HG02840 (cell line): Measurements from ENCODE around the gene KCNQ5.

Experiments used
- ATAC-seq: cut with Tn5 transposase; IDR thresholded peaks from one replicate; pipeline ENCODE4 v1.9.1; 2021; ENCODE audit warnings: mild to moderate bottlenecking, moderate library complexity, moderate number of reproducible peaks; ENCODE audit not compliant: unreplicated experiment, low FRiP score

Gene KCNQ5

DNA sequence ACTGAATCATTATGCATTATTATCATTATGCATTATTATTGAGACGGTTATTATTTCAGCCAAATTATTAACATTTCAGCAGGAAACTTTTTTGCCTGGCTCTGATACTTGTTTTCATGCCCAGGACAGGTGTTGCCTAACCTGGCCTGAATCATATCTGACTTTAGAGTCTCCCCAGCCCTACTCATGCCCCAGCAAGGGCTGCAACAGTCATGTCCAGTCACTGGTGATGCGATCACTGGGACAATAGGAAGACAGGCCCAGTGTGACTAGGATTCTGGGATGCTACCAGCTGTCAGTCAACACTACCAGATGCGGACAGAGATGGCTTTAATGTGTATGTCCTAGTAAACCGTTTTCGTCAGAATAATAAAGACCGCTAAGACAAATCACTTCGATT, 318.4 kb downstream of the KCNQ5 start:
- no peak for ATAC-seq

DNA sequence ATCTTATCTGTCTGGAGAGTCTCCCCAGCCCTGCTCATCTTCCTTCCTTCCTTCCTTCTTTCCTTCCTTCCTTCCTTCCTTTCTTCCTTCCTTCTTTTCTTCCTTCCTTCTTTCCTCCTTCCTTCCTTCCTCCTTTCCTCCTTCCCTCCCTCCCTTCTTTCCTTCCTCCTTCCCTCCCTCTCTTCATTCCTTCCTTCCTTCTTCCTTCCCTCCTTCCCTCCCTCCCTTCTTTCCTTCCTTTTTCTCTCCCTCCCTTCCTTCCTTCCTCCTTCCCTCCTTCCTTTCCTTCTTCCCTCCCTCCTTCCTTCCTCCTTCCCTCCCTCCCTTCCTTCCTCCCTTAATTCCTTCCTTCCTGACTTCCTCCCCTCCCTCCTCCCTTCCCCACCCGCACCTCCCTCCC, 319.4 kb downstream of the KCNQ5 start:
- no peak for ATAC-seq

DNA sequence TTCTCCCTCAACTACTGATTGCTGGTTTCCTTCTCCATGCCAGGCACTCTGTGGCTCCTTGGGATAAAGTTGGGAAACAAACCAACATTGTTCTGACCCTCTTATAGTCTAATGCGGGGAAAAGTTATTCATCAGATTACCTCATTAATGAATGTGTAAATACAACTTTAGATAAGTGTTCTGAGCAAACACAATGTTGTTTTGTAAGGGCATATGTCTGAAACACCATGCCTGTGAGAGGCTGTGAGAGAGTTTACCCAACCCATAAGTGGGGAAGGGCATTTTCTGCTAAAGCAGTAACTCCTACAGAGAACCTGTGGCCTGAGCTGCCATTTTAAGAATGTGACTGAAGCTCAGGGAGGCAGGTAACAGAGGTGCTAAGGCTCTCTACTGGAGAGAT, 319.9 kb downstream of the KCNQ5 start:
- no peak for ATAC-seq

DNA sequence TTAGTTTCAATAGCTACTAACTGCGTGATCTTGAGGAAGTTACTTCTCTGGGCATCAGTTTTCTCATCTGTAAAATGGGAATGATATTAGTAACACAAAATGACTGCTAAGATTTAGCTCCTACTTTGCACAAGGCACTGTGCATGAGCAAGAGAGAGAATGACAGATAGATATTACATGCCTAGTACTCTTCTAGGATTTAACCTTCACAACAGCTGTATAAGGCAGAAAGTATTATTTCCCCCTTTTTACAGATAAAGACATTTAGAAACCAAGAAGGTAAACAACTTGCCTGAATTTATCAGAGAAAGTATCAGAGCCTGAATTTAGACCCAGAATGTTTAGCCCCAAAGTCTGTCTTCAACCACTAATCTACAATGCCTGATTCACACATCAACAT, 321.8 kb downstream of the KCNQ5 start:
- no peak for ATAC-seq

DNA sequence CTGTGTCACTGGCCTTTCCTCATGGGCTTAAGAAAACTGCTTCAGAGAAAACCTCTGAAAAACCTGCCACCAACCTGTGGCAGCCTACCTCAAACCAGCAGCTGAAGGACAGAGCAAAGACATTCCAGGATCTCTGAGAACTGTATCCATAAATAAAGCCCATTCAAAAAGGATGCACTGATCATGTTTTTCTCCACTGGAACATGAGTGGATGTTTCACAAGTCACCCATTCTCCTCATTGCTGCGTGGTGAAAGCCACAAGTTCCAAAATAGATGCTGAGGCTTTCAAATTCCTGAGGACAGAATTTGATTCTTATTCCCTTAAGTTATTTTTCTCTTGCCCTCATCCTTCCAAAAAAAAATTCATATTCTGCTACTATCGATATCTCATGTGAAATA, 322.8 kb downstream of the KCNQ5 start:
- ATAC-seq = no peak

DNA sequence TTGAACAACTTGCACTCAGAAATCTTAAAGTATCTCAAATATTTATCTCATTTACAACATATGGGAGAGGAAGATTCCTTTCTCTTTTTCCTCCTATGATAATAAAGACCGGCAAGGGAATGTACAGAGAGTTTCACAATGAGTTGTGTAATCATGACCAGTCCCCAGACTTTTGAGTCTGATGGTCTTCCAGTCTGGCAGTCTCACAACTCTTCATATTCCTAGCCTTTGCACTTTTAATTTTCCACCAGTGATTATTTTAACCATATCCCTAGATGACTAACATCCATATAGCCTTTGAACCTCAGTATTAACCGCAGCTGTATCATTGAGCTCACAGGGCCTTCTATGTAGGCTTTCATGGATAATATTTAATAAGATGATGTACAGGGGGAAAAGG, 324.9 kb downstream of the KCNQ5 start:
- no peak for ATAC-seq

DNA sequence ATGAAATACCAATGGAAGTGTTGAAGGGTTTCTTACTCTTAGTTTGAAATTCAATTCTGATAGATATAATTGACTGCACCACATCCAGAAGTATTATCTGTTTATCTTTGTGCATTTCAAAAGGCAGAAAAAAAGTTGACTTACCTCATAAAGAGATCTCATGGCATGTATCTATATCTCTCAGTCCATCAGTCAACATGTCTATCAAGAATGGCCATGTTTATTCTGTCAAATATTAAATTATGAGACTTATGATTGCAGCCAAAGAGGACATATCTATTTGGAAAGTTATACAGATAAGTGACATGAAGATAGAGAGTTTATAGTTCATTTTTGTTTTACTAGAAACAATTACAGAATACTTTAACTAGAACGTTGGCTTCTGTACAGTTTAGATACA, 325.7 kb downstream of the KCNQ5 start:
- ATAC-seq = no peak

DNA sequence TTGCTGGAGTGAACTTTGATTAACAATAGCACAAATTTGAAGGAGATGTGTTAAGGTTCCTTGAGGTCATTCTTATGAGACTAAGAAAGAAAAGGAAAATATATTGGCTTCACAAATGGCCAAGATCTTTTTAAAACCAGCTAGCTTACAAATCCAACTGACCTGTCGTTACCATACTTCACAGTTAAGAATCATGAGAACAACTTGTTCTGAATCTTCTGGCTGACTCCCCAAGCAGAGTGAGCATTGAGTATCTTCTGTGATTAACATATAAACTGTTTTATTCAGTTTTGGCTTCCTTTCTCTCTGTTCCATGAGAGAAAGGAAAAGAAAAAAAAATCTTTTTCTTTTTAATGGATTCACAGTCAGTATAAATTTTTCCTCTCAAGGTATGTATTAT, 326.3 kb downstream of the KCNQ5 start:
- ATAC-seq = no peak

DNA sequence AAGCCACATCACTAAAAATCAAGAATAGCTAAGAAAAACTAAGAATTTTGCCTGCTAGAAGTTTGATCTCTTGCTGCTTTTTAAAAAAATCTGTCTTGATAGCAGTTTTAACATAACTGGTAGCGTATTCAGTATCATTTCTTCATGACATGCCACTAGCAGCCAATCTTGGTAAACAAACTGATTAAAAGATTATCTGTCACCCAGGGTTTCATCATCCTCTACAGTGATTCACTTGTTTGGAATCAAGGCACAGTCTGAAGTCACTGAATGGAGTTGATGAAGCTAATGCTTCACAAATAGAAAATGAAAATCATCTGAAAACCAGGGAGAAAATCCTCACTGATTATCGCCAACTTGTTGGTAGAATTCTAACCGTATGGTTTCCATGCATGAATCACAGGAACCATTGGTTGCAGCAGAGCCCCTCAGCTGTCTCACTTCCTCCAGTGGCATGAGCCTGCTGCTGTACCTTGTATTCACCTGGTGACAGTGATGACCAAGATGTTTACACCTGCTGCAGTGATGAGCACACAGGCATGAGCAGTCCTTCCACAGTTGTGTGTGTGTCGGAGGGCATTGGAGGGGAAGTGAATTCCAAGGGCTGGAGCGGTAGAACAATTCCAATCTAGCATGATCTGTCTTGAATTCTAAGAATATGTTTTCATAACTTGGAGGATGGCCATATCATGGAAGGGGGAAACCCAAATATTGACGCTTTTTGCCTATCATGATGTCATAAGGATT, 328.4 kb downstream of the KCNQ5 start:
- no peak for ATAC-seq

DNA sequence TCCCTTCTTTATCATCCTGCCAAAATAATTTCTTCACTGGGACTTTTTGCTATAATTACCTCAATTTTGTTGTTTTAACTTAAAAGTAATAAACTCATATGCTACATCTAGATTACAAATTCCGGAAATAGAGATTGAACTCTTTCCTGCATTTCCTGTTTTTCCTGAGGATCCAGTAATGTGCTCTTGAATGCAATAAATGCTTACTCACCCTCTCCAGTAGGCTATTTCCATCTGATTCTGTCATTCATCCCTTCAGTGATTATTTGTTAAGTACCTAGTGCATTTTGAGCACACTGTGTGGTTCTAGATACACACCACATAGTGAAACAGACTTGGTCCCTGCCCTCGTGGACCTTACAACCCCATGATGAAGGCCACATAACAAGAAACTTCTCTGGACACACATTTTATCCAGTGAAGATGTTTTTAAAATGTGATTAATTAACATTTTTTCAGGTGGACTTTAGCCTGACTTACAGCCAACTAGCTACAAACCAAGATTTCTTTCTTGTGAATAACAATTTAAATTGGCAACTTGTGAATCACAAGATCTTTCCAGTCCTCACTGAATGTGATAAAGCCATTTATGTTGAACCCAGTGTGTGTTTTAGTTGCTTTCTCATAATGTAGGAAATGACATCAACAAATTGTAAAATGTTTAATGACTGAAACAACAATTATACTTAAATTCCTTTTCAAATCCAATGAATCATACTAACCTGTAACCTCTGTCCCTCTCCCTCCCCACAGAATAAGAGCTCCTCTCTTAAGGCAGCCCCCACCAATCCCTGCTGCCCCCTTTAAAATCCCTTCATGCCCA, 331.2 kb downstream of the KCNQ5 start:
- ATAC-seq = no peak

DNA sequence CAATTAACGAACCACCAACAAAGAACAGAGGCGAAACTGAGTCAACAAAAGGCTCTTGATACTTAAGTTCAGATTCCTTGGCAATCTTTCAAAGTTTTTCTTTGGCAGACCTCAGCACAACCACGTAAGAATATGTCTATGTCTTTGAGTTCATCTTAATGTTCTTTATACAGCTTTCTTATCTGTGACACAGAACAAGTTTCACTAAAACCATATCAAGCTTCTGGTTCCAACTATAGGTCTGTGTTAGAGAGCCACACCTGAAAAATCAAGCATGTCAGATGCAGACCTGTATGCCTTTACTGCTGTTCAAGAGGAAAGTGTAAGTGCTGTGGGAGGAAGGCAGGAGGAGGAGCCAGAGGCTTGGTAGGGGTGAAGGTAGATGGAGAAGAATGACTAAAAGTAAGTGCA, 332.1 kb downstream of the KCNQ5 start:
- no peak for ATAC-seq

DNA sequence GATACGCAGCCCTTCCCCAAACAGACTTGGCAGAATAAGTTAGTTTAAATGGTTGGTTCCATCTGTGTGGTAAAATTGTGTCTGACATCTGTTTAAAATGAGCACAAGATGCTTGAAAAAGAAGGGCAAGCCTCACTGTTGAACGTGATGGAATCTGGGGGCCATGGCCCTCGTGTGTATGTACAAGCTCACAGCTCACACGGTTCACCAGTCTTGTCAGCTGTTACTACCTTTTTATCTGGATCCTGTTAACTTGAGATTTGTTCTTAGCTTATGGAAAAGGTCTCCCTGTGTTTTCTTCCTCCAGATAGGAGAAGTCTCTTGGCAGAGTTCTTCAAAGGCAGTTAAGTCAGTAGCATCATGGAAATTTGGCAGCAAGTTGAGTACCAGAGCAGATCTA, 332.9 kb downstream of the KCNQ5 start:
- no peak for ATAC-seq

DNA sequence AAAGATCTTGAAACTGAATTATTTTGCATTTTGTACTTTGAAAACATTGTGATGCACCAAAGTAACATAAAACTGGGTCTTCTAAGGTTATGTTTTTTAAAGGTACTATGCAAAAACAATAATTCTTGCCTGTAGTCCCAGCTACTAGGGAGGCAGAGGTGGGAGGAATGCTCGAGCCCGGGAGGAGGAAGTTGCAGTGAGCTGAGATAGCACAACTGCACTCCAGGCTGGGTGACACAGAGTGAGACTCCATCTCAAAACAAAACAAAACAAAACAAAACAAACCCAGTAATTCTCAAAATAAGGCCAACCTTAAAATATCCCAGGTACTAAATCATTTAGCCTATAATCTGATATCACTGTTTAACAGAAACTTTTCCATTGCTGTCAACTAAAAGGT, 333.8 kb downstream of the KCNQ5 start:
- ATAC-seq = no peak

DNA sequence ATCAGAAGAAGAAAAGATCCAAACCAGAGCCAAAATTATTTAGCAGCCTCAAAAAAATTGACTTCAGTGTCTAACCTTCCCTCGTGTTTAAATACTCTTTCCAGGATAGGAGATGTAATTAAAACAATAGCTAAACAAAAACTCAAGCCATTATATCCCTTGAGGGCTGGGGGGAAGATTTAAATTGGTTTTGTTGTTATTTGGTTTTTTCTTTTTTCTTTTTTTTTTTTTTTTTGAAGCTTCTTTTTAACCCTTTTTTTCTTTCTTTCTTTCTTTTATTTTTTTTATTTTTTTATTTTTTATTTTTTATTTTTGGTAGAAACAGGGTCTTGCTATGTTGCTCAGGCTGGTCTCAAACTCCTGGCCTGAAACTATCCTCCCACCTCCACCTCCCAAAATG, 334.4 kb downstream of the KCNQ5 start:
- ATAC-seq = no peak

DNA sequence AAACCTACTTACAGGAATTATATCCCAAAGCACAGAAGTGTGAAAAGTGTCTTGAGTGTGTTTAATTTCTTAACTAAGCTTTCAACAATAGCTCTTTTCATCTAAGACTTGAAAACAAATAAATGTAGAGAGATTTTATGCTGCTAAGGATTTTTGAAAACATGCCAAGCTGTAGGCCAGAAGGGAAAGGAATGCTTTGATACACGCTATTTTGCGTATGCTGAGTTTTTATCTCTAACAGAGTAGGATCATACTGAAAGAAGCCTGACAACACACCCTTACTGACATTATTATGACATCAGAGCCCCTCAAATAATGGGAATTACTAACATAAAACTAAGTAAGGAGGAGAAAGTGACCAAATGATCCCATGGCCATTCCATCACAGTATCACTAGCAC, 338.0 kb downstream of the KCNQ5 start:
- ATAC-seq = no peak

DNA sequence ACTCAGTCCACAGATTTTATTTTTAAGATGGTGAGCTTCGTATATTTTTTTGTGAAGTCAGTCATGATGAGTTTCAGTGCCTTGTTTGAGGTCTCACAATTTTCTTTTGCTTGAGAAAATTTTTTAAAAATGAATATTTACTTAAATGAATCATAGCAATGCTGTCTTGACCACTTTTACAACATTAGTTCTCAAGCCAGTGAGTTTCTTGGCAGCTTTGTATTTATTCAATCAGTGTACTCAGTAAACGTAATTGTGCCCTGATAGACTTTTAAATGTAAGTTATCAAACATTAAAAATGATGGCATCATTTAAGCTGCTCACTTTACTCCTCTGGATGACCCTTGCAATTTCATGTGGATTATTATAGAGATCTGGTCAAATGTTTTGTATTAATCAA, 342.1 kb downstream of the KCNQ5 start:
- ATAC-seq = no peak

DNA sequence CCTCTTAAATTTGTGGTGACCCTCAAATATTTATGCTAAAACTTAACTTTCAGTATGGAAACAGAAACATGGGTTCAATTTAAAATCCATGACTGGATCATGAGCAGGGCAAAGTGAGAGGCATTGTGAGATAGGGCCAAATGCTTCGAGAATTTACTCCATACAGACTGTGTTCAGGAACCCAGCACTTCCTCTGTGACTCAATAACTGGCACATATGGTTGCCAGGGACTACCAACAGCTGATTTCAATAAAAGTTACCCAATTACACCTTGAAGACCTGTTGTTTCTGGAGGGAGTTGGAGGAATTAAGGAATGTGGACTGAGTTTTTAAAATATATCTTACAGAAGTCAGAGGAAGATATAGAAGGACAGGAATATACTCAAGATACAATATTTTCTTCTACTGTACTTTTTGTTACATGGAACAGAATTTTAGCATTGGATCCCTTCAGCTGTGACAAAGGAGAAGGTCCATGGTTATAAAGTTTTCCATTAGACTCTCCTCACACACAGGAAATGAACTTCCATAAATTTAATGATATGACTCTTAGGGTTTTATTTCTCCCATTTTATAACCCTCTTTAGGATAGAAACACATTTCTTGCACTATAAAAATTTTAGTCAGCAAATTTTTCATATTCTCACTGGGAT, 344.9 kb downstream of the KCNQ5 start:
- ATAC-seq = no peak

DNA sequence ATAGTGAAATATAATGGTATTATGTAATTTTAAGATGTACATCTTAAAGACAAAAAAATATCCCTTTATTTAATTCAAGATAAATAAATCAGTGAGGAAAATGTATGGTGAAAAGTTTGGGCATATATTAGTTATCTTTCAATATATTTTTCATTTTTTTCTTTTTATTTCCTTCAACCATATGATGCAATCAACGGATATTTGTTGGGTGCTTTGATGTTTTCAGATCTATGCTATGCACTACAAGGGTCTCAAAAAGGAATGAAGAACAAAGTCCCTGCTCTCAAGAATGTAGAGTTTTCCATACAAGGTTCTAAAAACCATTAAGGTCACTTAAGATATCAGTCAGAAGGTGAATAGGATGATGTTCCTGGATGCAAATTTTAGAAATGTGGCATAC, 345.5 kb downstream of the KCNQ5 start:
- no peak for ATAC-seq

DNA sequence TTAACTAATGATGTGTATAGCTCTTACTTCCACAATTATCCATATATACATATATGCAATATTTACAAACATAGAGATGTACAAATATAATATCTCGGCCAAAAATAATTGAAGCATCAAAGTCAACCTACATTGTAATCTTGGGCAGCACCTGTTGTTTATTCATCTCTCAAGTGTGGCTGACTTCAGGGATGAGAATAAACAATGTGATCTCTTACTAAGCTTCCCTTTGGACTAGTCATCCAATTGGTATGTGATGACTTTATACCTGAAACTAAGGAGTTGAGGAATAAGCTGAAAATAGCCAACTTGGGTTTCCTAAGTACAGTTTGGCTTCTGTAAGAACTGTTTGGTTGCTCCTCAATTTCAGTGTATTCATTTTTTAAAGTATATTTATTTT, 346.8 kb downstream of the KCNQ5 start:
- ATAC-seq = no peak

DNA sequence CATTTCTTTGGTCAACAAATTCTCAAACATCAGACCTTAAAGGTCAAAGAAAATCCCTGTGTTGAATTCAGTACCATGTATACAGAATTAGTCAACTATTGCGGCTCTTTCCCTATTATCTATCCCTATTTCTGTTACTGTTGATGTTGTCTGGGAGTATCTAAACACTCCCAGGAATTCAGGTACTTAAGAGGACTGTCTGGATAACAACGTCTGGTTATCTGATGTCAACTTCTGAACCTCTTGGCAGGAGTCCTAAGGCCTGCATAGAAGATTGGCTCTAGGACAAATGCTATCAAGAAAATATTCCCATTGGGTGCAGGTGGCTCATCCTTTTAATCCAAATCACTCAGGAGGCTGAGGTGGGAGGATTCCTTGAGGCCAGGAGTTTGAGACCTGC, 347.8 kb downstream of the KCNQ5 start:
- ATAC-seq = no peak

DNA sequence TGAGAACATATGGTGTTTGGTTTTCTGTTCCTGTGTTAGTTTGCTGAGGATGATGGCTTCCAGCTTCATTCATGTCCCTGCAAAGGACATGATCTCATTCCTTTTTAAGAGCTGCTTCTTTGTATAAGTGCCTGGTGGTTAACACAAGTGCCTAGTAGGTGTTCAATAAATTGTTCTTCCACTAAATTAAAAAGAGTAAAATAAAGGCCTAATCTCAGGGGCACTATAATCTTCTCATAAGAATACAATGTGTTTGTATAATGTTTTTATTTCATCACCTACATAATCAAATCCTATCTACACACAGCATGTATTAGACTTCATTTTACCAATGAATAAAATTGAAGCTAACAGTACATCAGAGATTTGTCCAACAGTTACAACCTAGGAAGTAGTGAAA, 350.7 kb downstream of the KCNQ5 start:
- no peak for ATAC-seq

DNA sequence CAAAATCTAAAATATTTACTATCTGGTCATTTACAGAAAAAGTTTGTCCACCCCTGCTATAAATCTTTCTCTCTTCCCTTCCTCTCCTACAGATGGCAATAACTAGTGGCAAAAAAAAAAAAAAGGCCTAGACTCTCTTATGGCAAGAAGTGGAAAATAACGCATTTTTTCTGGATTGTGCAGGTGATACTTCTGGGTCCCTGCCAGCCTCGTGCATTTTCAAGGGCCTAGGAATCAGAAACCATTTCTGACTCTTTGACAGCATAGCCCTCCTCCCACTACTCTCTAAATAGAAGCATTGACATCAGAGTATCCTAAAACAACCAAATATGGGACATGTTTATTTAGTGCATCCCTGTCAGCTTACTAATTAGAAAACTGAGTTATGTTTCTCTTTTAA, 352.4 kb downstream of the KCNQ5 start:
- ATAC-seq = no peak
